IMR-90 (cell line): ENCODE data around the gene RPL26. TPM values are rescaled to one million over a fixed set of nuclear protein-coding genes. Genes with fewer than 3 reads are reported as not detected.

Source experiments
- ATAC-seq: fragments of 200-7000 bp; cut with Tn5 transposase; 2 replicates; pipeline ENCODE4 v1.9.1; 2020; ENCODE audit warnings: low read depth, mild to moderate bottlenecking, moderate library complexity
- BruUV-seq: library from RNA; stranded (reverse); fragments of 400-500 nt; replicated peaks from 2 replicates; lab custom pipeline; 2021; lab: Mats Ljungman, UMichigan
- CTCF ChIA-PET: fragments of 300-600 bp; formaldehyde crosslinking; extraction: SDS; loops from one replicate; lab custom pipeline; 2021; ENCODE audit warnings: antibody characterized with exemption; lab: Yijun Ruan, JAX
- POLR2A ChIA-PET: fragments of 300-600 bp; sonication (Branson Sonifier 250); formaldehyde crosslinking; loops from one replicate; lab custom pipeline; 2022; ENCODE audit warnings: antibody characterized with exemption; ENCODE audit not compliant: unreplicated experiment; lab: Charles Lee
- DNase-seq: peaks from one replicate; pipeline ENCODE4 v3.0.0; 2013
- H2AFZ ChIP-seq: replicated peaks from 2 replicates; pipeline ENCODE3; 2013; ENCODE audit warnings: low read length, mild to moderate bottlenecking; ENCODE audit not compliant: poor library complexity
- H2AK5ac ChIP-seq: 2 replicates; pipeline ENCODE4 v1.6.1; 2013; ENCODE audit warnings: low read depth, low read length, inconsistent platforms
- H2AK9ac ChIP-seq: replicated peaks from 2 replicates; pipeline ENCODE3; 2013; ENCODE audit warnings: mild to moderate bottlenecking, low read depth, low read length, moderate library complexity; ENCODE audit not compliant: poor library complexity
- H2BK120ac ChIP-seq: 2 replicates; pipeline ENCODE4 v1.6.1; 2013; ENCODE audit warnings: low read depth, low read length, inconsistent platforms
- H2BK15ac ChIP-seq: 3 replicates; pipeline ENCODE4 v1.6.1; 2013; ENCODE audit warnings: low read depth, low read length, inconsistent platforms
- H2BK20ac ChIP-seq: 2 replicates; pipeline ENCODE4 v1.6.1; 2013; ENCODE audit warnings: low read depth, mild to moderate bottlenecking, inconsistent platforms, low read length, moderate library complexity
- H2BK5ac ChIP-seq: 2 replicates; pipeline ENCODE4 v1.6.1; 2013; ENCODE audit warnings: mild to moderate bottlenecking, low read depth, low read length, inconsistent platforms; ENCODE audit not compliant: poor library complexity, severe bottlenecking
- H3K14ac ChIP-seq: replicated peaks from 2 replicates; pipeline ENCODE4 v1.6.1; 2013; ENCODE audit warnings: low read depth, low read length, inconsistent platforms
- H3K18ac ChIP-seq: 2 replicates; pipeline ENCODE4 v1.6.1; 2013; ENCODE audit warnings: low read depth, low read length, control low read depth
- H3K23ac ChIP-seq: 2 replicates; pipeline ENCODE4 v1.6.1; 2013; ENCODE audit warnings: low read depth, low read length, inconsistent platforms
- H3K27ac ChIP-seq: 2 replicates; pipeline ENCODE4 v1.5.1; 2013; ENCODE audit warnings: mild to moderate bottlenecking, control low read depth, low read length; ENCODE audit not compliant: insufficient read depth
- H3K27me3 ChIP-seq: 2 replicates; pipeline ENCODE4 v1.6.1; 2013; ENCODE audit warnings: low read length; ENCODE audit not compliant: control insufficient read depth, insufficient read depth
- H3K36me3 ChIP-seq: 2 replicates; pipeline ENCODE4 v1.6.1; 2013; ENCODE audit warnings: low read length, mixed read lengths; ENCODE audit not compliant: control insufficient read depth, insufficient read depth
- H3K4ac ChIP-seq: 2 replicates; pipeline ENCODE4 v1.6.1; 2013; ENCODE audit warnings: low read depth, low read length, inconsistent platforms
- H3K4me1 ChIP-seq: 2 replicates; pipeline ENCODE4 v1.6.1; 2013; ENCODE audit warnings: low read length, mixed read lengths; ENCODE audit not compliant: control insufficient read depth, insufficient read depth
- H3K4me2 ChIP-seq: 2 replicates; pipeline ENCODE4 v1.6.1; 2013; ENCODE audit warnings: low read depth, mild to moderate bottlenecking, control low read depth, low read length, moderate library complexity
- H3K4me3 ChIP-seq: 2 replicates; pipeline ENCODE4 v1.5.1; 2013; ENCODE audit warnings: low read depth, mild to moderate bottlenecking, control low read depth, low read length, moderate library complexity; ENCODE audit not compliant: insufficient read depth
- H3K56ac ChIP-seq: 2 replicates; pipeline ENCODE4 v1.6.1; 2013; ENCODE audit warnings: low read length, inconsistent platforms; ENCODE audit not compliant: insufficient read depth; ENCODE audit errors: extremely low read depth
- H3K79me1 ChIP-seq, 2 experiments: 2 replicates each; pipeline ENCODE4 v1.6.1; 2013; ENCODE audit warnings: low read length in 2 of 2, inconsistent platforms in 1 of 2, low read depth in 1 of 2
- H3K9ac ChIP-seq: 2 replicates; pipeline ENCODE4 v1.6.1; 2013; ENCODE audit warnings: low read depth, low read length, control low read depth
- H3K9me1 ChIP-seq: 2 replicates; pipeline ENCODE4 v1.6.1; 2013; ENCODE audit warnings: low read length, inconsistent platforms; ENCODE audit not compliant: insufficient read depth
- H3K9me3 ChIP-seq: 2 replicates; pipeline ENCODE4 v1.6.1; 2013; ENCODE audit warnings: low read length; ENCODE audit not compliant: control insufficient read depth, insufficient read depth
- H4K20me1 ChIP-seq: 2 replicates; pipeline ENCODE4 v1.6.1; 2013; ENCODE audit warnings: low read length, inconsistent platforms; ENCODE audit not compliant: insufficient read depth
- H4K5ac ChIP-seq: 2 replicates; pipeline ENCODE4 v1.6.1; 2013; ENCODE audit warnings: mild to moderate bottlenecking, low read depth, low read length, control low read depth
- H4K8ac ChIP-seq, 2 experiments: 2 replicates each; pipeline ENCODE4 v1.6.1; 2013; ENCODE audit warnings: low read depth in 2 of 2, low read length in 2 of 2, control low read depth in 1 of 2, inconsistent platforms in 1 of 2
- H4K91ac ChIP-seq: 2 replicates; pipeline ENCODE4 v1.6.1; 2013; ENCODE audit warnings: low read depth, low read length, inconsistent platforms; ENCODE audit not compliant: insufficient read depth
- BHLHE40 ChIP-seq: fragments of 150-350 bp; IDR thresholded peaks from 2 replicates; pipeline ENCODE4 v1.6.1; 2016; ENCODE audit warnings: mild to moderate bottlenecking, low read depth, low read length
- CEBPB ChIP-seq: IDR thresholded peaks from 2 replicates; pipeline ENCODE4 v1.6.1; 2012; ENCODE audit warnings: low read depth, low read length, improper control_type of control experiment
- CHD1 ChIP-seq: IDR thresholded peaks from 2 replicates; pipeline ENCODE4 v1.6.1; 2012; ENCODE audit warnings: low read depth, low read length, improper control_type of control experiment
- CTCF ChIP-seq: conservative IDR thresholded peaks from 2 replicates; pipeline ENCODE4 v1.5.1; 2012; ENCODE audit warnings: mild to moderate bottlenecking, low read depth, low read length, improper control_type of control experiment
- MAFK ChIP-seq: IDR thresholded peaks from 2 replicates; pipeline ENCODE4 v1.6.1; 2012; ENCODE audit warnings: low read depth, low read length, improper control_type of control experiment
- MXI1 ChIP-seq: IDR thresholded peaks from 2 replicates; pipeline ENCODE4 v1.6.1; 2012; ENCODE audit warnings: low read depth, mild to moderate bottlenecking, low read length, moderate library complexity, borderline replicate concordance
- NFE2L2 ChIP-seq: fragments of 150-350 bp; IDR thresholded peaks from 2 replicates; pipeline ENCODE4 v1.6.1; 2016; ENCODE audit warnings: low read depth, mild to moderate bottlenecking, low read length
- RAD21 ChIP-seq: IDR thresholded peaks from 2 replicates; pipeline ENCODE4 v1.6.1; 2012; ENCODE audit warnings: low read length, improper control_type of control experiment
- RCOR1 ChIP-seq: IDR thresholded peaks from 2 replicates; pipeline ENCODE4 v1.6.1; 2012; ENCODE audit warnings: mild to moderate bottlenecking, low read length, improper control_type of control experiment; ENCODE audit not compliant: insufficient replicate concordance
- RFX5 ChIP-seq: IDR thresholded peaks from 2 replicates; pipeline ENCODE4 v1.8.0; 2012; ENCODE audit warnings: low read depth, mild to moderate bottlenecking, low read length, moderate library complexity
- SMC3 ChIP-seq: fragments of 150-350 bp; IDR thresholded peaks from 2 replicates; pipeline ENCODE4 v1.6.1; 2016; ENCODE audit warnings: low read depth, mild to moderate bottlenecking, antibody characterized with exemption, low read length, moderate library complexity
- WGBS, 2 experiments: methylation state at CpG; one replicate each; pipeline versions ENCODE4 v1.1.5 to v1.1.7; 2013; ENCODE audit warnings: missing lambda C conversion rate in 2 of 2; ENCODE audit not compliant: insufficient read length in 1 of 2; ENCODE audit errors: extremely low coverage in 2 of 2; 5-methylcytosine and 5-hydroxymethylcytosine counted together
- dilution Hi-C: fragments of 300-500 bp; cut with HindIII; formaldehyde crosslinking; loops from one replicate; pipeline ENCODE4 v1.14.3; 2018; ENCODE audit warnings: low sequenced_read_pairs; ENCODE audit not compliant: unreplicated experiment
- in situ Hi-C: fragments of 300-500 bp; cut with MboI; formaldehyde crosslinking; loops from 3 replicates; pipeline ENCODE4 v1.14.3; 2019; ENCODE audit warnings: low sequenced_read_pairs, inconsistent platforms, mixed read lengths
- intact Hi-C: fragments of 100-400 bp; cut with micrococcal nuclease; formaldehyde crosslinking; loops from 2 replicates; pipeline ENCODE4 v1.10.0; 2022
- polyA plus RNA-seq, 3 experiments: library from polyadenylated mRNA; depleted of rRNA; stranded (reverse); fragments of >200 nt; gene quantifications; 2 replicates each; pipeline ENCODE4 v1.2.3, GENCODE V29; 2012; ENCODE audit warnings: low replicate concordance in 1 of 3
- total RNA-seq: library from RNA; depleted of rRNA; stranded (reverse); fragments of >200 nt; gene quantifications from 2 replicates; pipeline ENCODE4 v1.2.3, GENCODE V29; 2012
- TF ChIP-seq, protein P1 (sequence below): fragments of 150-350 bp; IDR thresholded peaks from 2 replicates; pipeline ENCODE4 v1.6.1; 2017; ENCODE audit warnings: mild to moderate bottlenecking, antibody characterized with exemption, low read length, low read depth

Gene RPL26
- total and polyA plus RNA-seq, 2 of the 4 experiments (the other 2 are of a cell fraction): 4,763 to 5,013 TPM

DNA sequence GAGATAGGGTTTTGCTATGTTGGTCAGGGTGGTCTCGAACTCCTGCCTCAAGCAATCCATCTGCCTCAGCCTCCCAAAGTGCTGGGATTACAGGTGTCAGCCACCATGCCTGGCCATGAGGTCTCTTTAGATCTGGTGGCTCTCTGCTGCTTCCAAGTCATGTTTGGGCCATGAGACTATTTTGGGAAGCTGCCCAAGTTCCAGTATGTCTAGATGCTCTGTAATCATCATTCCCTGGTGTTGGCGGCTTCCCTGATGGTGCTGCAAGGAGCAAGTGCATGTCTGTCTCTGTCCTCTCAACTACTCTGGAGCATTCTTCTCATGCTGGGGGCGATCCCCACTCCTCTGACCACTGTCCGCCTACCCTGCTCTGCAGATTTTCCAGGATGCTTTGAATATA, 49.7 kb downstream of the RPL26 start:
- no peaks in the 10 kb centered on the region for H3K79me1 ChIP-seq
- H4K5ac ChIP-seq: no peak overlapping the region
- no peak overlapping the region for H4K91ac ChIP-seq
- H3K4me1 ChIP-seq: no peaks in the 10 kb centered on the region
- no peak overlapping the region for H3K4me2 ChIP-seq
- H2BK20ac ChIP-seq: no peak overlapping the region
- no peak overlapping the region for H2AFZ ChIP-seq
- H3K23ac ChIP-seq: no peak overlapping the region
- no peak overlapping the region for H3K18ac ChIP-seq
- dilution Hi-C loops (no loop called here), intact Hi-C loops (no loop called here), in situ Hi-C loops (no loop called here)
- no peak overlapping the region for H2BK120ac ChIP-seq
- ATAC-seq: no peak
- H3K9me3 ChIP-seq: no peaks in the 10 kb centered on the region
- no peak overlapping the region for H3K4ac ChIP-seq
- no peak for DNase-seq
- no peak overlapping the region for H3K9ac ChIP-seq
- WGBS, 2 experiments: 83% methylated on average over 3 of the region's 4 CpGs; no CpG with 5 or more reads in 1 of the 2 experiments
- no peak overlapping the region for H3K4me3 ChIP-seq
- H2AK5ac ChIP-seq: no peak overlapping the region
- peaks cover 9% of the 10 kb centered on the region for H3K27me3 ChIP-seq
- POLR2A ChIA-PET: no interaction called here
- no peaks in the 10 kb centered on the region for H4K20me1 ChIP-seq
- H3K36me3 ChIP-seq: no peaks in the 10 kb centered on the region
- H3K14ac ChIP-seq: no peak overlapping the region
- no peak overlapping the region for H3K56ac ChIP-seq
- no peak overlapping the region for H4K8ac ChIP-seq
- H3K27ac ChIP-seq: no peak overlapping the region
- no peaks in the 10 kb centered on the region for H3K9me1 ChIP-seq
- CTCF ChIA-PET: no interaction called here
- H2BK5ac ChIP-seq: no peak overlapping the region
- H2BK15ac ChIP-seq: no peak overlapping the region
- no peak overlapping the region for H2AK9ac ChIP-seq
- no TSS peak for BruUV-seq
- no peak for TF ChIP-seq MAFK
- no peak for TF ChIP-seq MXI1
- TF ChIP-seq RAD21: no peak
- TF ChIP-seq CTCF: no peak
- TF ChIP-seq CHD1: no peak
- TF ChIP-seq, protein P1, sequence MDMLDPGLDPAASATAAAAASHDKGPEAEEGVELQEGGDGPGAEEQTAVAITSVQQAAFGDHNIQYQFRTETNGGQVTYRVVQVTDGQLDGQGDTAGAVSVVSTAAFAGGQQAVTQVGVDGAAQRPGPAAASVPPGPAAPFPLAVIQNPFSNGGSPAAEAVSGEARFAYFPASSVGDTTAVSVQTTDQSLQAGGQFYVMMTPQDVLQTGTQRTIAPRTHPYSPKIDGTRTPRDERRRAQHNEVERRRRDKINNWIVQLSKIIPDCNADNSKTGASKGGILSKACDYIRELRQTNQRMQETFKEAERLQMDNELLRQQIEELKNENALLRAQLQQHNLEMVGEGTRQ: no peak
- TF ChIP-seq CEBPB: no peak
- TF ChIP-seq SMC3: no peak
- TF ChIP-seq NFE2L2: no peak
- no peak for TF ChIP-seq RFX5
- no peak for TF ChIP-seq BHLHE40
- TF ChIP-seq RCOR1: no peak
